Stimulated activated CD4-positive, alpha-beta T cell treated with anti-CD3 and anti-CD28 coated beads, Interleukin-15, amount 100 ng/mL, for 1 hour (primary cell): Measurements from ENCODE around the gene RPS27.
"Not testable (repeated sequence)": the region's sequence is repeated elsewhere in the genome, so short reads cannot be mapped to it uniquely, and the experiment has no call there.

ENCODE experiments used
- DNase-seq, 2 donors: peaks; one replicate each; pipeline ENCODE4 v3.0.0-alpha.2; 2020; ENCODE audit warnings: low read depth in 1 of 2, low spot score in 1 of 2

Gene RPS27

DNA sequence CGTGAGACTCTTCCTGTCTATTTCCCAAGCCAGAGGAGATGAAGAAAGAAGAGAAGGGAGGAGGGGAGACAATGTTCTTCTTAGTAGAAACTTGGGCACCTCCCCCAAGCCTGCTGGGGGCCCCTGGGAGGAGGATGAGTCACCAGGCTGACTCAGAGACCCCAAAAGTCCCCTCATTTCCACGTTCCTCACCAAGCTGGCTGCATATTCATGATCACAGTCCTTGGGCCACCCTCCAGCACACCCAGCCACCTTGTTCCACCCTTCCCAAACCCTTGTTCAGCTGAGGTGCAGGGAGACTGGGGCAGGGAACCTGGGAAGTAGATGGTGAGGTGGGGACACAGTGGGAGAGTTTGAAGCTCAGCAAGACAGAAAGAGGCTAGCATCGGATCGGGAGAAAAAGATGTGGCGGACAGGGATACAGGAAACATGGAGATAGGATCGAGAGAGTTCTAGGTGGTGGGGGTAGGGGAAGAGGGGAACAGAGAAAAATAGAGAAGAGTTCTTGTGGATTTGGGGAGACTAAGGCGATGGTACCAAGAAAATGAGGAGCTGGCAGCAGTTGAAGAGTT is 5.1 kb upstream of the RPS27 start:
- DNase-seq, result peak in 1 of 2 donors; percentile 33

GRCh38 chr1:153985941-153986761 is 4.4 kb upstream of the RPS27 start, which contains the start of gene RAB13:
Gene RAB13, minus strand, starts transcription at chr1:153986339. Its CDS starts 103 bp downstream, at chr1:153986236.
- DNase-seq, result no peak

DNA sequence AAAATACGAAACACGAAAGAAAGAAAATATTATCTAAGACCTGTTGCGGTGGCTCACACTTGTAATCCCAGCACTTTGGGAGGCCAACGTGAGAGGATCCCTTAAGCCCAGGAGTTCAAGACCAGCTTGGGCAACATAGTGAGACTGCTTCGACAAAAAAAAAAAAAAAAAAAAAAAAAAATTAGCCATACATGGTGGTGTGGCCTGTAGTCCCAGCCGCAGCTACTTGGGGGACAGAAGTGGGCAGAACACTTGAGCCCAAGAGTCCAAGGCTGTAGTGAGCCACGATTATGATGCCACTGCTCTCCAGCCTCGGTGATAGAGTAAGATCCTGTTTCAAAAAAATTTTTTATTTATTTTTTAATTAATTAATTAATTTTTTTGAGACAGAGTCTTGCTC is 2.9 kb upstream of the RPS27 start:
- no peak for DNase-seq

DNA sequence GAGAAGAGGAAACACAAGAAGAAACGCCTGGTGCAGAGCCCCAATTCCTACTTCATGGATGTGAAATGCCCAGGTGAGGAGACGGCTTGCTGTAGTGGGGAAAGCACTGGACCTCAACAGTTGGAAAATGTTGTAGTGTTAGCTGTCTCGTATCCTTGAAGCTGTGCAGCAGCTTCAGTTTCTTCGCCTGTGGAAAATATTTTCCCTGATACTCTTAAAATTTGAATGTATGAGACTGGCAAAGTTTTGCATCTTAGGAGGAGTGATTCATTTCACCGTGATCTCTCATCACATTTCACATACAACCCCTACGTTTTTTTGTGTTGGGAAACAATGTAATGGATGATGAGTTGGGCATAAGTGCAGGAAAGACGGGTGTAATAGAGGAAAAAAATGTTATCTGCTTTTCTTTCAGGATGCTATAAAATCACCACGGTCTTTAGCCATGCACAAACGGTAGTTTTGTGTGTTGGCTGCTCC is 629 bp downstream of the RPS27 start:
- DNase-seq, result no peak

DNA sequence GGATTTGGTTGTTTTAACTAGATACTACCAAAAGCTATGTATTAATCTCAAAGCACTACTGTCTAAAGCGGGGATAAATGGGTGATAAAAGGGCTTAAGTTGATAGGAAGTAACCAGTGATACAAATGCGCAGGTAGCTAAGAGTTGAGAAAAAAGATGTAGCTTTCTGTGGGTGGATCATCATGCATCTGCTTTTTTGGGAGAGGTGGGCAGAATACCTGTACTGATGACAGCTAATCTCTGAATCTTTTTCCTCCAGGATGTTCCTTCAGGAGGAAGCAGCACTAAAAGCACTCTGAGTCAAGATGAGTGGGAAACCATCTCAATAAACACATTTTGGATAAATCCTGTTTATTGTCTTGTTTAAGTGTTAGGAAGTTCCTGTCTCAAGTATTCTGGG is 1.2 kb downstream of the RPS27 start:
- no peak for DNase-seq

DNA sequence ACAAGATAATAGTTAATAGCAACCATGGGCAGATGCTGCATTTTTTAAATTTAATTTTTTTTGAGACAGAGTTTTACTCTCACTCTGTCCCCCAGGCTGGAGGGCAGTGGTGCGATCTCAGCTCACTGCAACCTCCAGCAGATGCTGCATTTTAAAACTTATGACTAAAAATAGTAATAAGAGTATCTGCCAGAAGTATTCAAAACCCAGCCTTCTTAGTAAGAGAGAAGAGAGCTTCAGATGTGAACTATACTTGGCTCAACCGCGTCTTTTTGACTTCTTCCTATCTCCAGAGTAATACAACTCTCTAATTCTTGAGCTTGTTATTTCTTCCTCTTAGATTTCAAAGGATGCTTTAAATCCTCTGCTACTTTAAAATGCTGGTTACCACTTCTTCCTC is 4.6 kb downstream of the RPS27 start:
- DNase-seq, result no peak

DNA sequence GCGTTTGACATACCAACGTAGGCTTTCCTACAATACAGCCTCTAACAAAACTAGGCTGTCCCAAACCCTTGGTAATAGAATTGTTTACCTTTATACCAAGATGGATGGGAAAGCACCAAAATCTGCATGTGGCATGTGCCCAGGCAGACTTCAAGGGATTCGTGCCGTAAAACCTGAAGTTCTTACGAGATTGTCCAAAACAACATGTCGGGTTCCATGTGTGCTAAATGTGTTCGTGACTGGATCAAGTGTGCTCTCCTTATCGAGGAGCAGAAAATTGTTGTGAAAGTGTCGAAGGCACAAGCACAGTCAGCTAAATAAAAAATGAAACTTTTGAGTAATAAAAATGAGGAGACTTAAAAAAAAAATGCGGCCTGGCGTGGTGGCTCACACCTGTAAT is 5.1 kb downstream of the RPS27 start:
- no peak for DNase-seq

DNA sequence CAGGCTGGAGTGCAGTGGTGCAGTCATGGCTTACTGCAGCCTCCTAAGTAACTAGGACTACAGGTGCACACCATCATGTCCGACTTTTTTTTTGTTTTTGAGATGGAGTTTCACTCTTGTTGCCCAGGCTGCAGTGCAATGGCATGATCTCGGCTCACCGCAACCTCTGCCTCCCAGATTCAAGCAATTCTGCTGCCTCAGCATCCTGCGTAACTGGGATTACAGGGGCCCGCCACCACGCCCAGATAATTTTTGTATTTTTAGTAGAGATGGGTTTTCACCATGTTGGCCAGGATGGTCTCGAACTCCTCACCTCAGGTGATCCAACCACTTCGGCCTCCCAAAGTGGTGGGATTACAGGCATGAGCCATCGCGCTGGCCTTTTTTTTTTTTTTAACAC is 6.3 kb downstream of the RPS27 start:
- not testable (repeated sequence) for DNase-seq

DNA sequence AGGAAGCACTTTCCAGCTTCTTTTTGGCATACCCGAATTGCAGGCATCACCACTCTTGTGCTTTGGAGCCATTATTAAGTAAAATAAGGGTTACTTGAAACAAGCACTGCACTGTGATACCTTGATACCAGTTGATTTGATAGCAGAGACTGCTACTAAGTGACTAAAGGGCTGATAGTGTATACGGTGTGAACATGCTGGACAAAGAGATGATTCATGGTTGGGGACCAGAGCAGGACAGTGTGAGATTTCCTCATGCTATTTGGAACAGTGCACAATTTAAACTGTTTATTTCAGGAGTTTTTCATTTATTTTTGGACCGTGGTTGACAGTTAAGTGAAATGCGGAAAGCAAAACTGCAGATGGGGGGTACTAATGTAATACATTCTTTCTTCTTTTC is 9.9 kb downstream of the RPS27 start:
- DNase-seq, result no peak

DNA sequence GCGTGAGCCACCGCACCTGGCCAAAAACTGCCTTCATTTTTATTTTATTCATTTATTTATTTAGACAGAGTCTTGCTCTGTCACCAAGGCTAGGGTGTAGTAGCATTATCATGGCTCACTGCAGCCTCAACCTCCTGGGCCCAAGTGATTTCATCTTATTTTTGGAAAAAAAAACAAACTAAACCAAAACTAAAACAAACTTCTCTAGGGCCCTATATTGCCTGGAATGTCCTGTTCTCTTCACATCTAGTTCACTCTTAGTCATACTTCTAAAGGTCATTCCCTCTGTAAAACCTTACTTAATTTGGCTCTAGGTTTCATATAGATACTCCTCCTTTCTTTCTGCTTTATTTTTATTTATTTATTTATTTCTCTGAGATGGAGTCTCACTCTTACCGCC is 15.6 kb downstream of the RPS27 start:
- DNase-seq, result no peak

- DNase-seq, result no peak
Measured at GRCh38 chr1:154012129-154012528, 21.6 kb downstream of the RPS27 start.

DNA sequence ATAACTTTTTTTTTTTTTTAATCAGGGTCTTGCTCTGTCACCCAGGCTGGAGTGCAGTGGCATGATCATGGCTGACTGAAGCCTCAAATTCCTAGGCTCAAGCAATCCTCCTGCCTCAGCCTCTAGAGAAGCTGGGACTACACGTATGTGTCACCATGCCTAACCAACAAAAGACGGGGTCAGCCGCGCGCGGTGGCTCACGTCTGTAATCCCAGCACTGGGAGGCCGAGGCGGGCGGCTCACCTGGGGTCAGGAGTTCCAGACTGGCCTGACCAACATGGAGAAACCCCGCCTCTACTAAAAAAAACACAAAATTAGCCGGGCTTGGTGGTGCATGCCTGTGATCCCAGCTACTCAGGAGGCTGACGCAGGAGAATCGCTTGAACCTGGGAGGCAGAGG is 22.0 kb downstream of the RPS27 start:
- DNase-seq, result not testable (repeated sequence)

DNA sequence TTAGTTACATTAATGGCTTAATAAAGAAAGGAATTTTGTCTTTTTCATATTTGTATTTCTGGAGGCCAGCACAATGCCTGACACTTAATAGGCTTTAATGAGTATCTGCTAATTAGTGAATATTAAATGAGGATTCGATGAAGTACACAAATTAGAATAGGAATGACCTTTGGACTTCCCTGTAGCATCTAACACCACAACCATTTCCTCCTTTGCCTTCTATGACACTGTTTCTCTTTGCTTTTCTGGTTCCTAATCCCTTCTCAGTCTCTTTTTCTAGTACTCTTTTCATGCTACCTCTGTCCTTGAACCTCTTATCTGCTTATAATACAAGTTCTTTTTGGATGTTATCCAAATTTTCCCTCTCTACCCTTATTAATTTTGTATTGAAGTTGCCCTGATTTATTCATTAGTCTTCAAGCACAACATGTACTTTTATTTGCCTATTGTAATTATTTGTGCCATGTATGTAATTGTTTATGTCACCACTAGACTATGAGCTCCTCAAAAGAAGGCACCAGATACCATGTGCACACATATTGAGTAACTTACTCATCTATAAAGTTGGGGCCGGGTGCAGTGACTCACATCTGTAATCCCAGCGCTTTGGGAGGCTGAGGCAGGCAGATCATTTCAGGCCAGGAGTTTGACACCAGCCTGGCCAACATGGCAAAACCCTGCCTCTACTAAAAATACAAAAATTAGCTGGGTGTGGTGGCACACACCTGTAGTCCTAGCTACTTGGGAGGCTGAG is 23.8 kb downstream of the RPS27 start:
- DNase-seq, result no peak

DNA sequence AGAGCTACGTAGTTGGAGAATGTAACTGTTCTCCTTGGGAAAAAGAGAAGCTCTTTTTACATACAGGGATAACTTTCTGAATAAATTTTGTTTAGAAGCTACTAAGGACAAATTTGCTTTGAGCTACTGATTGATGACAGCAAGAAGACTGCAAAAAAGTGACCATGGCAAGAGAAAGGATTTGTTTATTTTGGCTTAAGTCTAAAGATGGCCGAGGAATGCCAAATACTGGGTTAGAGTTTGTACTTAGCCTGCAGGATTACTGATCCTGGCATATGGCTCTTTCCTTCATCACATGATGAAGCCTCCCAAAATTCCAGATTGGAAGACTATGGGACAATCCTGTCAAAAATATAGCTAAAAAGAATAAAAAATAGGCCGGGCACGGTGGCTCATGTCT is 28.7 kb downstream of the RPS27 start:
- no peak for DNase-seq

- DNase-seq, result no peak
Measured at GRCh38 chr1:154019940-154020339, 29.4 kb downstream of the RPS27 start.

DNA sequence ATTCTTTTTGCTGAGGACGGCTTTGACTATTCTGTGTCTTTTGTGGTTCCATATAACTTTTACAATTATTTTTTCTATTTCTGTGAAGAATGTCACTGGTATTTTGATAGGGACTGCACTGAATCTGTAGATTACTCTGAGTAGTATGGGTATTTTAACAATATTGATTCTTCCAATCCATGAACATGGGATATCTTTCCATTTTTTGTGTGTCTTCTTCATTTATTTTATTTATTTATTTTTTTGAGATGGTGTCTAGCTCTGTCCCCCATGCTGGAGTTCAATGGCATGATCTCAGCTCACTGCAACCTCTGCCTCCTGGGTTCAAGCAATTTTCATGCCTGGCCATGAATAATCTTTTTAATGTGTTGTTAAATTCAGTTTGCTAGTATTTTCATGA is 43.1 kb downstream of the RPS27 start:
- not testable (repeated sequence) for DNase-seq
